Activated naive CD4-positive, alpha-beta T cell treated with anti-CD3 and anti-CD28 coated beads, Interleukin-2, amount 50 U/mL, for 24 hours (primary cell): Measurements from ENCODE around the gene HORMAD2.

Experiments
- H3K27ac Mint-ChIP-seq: one replicate; pipeline ENCODE4 v1.8.0; 2021; ENCODE audit warnings: mild to moderate bottlenecking, mixed read lengths
- H3K27me3 Mint-ChIP-seq: one replicate; pipeline ENCODE4 v1.8.0; 2021; ENCODE audit warnings: mixed read lengths
- H3K36me3 Mint-ChIP-seq: one replicate; pipeline ENCODE4 v1.8.0; 2021; ENCODE audit warnings: mixed read lengths
- H3K4me1 Mint-ChIP-seq: one replicate; pipeline ENCODE4 v1.8.0; 2021; ENCODE audit warnings: mixed read lengths
- H3K4me3 Mint-ChIP-seq: one replicate; pipeline ENCODE4 v1.8.0; 2021; ENCODE audit warnings: mild to moderate bottlenecking, mixed read lengths
- H3K9me3 Mint-ChIP-seq: one replicate; pipeline ENCODE4 v1.8.0; 2021; ENCODE audit warnings: mixed read lengths

HORMAD2 gene, protein sequence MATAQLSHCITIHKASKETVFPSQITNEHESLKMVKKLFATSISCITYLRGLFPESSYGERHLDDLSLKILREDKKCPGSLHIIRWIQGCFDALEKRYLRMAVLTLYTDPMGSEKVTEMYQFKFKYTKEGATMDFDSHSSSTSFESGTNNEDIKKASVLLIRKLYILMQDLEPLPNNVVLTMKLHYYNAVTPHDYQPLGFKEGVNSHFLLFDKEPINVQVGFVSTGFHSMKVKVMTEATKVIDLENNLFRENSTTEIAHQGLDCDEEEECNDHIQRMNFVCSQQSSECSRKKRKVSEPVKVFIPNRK

DNA sequence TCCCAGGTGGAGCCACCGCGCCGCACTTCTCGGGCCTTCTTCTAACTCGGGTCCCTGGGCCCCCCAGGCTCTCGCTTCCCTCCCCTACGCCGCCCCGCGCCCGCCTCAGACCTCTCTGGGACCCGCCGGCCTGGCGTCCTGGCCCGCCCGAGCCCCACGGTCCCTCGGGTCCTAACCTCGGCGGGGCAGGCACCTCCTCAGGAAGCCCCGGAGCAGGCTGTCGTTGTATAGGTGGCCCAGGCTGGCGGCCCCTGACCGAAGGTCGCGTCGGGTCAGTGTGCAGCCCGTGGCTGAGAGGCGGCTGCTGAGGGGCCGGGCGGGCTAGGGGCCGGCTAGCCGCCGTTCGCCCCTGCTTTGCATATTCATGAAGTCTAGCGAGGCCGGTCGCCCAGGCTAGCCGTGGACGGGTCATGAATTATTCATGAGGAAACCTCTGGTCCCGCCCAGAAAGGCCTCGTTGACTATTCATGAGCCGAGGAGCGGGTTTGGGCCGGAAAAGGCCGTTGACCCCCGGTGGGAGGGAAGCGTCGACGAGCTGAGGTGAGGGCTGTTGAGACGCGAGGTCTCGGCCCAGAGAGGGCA lies at the start of gene HORMAD2:
HORMAD2 (plus strand) TSS at position 513 of the 582 bp plus-strand sequence. CDS start 13,489 bp downstream, outside the sequence.
- H3K27me3 Mint-ChIP-seq: peaks cover 3% of the 10 kb centered on the region
- H3K36me3 Mint-ChIP-seq: no peaks in the 10 kb centered on the region
- H3K9me3 Mint-ChIP-seq: no peaks in the 10 kb centered on the region
- H3K4me1 Mint-ChIP-seq: peaks cover 8% of the 10 kb centered on the region
- H3K27ac Mint-ChIP-seq: no peak within 1 kb of the TSS
- no peak within 1 kb of the TSS for H3K4me3 Mint-ChIP-seq

DNA sequence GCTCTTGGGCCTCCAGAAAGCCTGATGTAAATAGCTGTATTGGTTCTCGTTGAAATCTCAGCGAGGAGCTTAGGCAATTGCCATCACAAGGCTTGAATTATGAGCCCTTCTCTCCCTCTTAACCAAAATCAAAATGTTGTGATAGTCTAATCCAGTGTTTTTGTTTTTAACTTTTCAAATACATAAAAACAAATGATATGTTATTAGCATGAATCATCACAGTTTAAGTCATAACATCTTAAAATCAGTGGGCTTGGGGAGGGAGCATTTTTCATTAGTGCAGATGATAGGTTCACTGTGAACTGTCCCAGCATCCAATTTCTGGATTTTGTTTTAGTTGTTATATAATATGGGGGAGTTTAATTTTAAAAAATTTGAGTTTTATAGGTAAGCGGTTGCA lies 48.9 kb upstream of the HORMAD2 start:
- Mint-ChIP-seq H3K4me3 (no peak overlapping the region), H3K36me3 (no peaks in the 10 kb centered on the region), H3K9me3 (no peaks in the 10 kb centered on the region), H3K27me3 (no peaks in the 10 kb centered on the region), H3K27ac (peak overlapping the region; percentile 62), H3K4me1 (no peaks in the 10 kb centered on the region)

DNA sequence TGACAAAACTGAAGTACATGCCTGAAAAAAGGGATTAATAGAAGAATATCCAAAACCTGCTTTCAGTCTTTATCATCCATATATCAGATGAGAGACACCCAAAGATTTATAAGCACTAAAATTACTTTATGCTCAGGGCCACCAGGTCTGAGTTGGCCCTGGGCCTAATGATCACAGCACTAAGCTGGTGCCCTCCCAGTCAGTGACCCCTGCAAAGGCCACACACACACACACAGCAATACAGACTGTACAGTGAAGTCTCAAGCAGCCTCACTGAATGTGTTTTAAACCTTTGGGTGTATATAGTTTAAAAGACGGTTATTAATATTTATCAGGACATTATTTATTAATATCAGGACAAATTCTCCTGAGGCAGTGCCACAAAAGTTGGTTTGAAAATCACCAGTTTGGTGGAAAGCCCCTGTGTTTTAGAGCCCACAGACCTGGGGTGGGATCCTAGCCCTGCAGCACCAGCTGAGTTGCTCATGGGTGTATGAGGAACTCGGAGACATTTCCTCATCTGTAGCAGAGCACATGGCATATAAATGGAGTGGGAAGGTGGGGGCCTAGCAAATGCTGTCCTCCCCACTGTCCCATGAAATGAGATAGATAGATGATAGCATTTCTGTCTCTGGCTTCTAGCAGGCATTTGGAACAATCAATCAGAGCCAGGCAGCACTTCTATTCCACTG lies 48.4 kb upstream of the HORMAD2 start:
- Mint-ChIP-seq H3K4me1 (no peaks in the 10 kb centered on the region), H3K36me3 (no peaks in the 10 kb centered on the region), H3K9me3 (no peaks in the 10 kb centered on the region), H3K27ac (no peak overlapping the region), H3K4me3 (no peak overlapping the region), H3K27me3 (no peaks in the 10 kb centered on the region)

DNA sequence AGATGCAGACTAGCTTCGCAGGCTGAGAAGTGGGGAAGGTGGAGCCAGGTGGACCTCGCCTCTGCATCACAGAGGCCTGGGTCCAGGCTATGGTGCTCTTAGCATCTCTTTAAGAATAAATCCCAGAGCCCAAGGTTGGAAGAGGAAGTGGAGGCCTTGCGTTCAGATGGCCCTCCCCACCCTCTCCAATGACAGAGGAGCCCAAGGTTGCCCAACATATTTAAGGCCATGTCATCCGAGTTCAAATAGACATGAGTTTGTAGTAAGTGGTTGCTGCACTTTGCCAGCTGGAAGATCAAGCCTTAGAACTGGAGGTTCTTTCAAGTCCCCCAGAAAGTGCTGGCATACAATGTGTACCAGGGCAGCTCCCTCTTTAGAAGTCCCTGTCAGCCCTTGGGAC lies 47.1 kb upstream of the HORMAD2 start:
- no peaks in the 10 kb centered on the region for H3K27me3 Mint-ChIP-seq
- H3K36me3 Mint-ChIP-seq: no peaks in the 10 kb centered on the region
- H3K9me3 Mint-ChIP-seq: no peaks in the 10 kb centered on the region
- no peaks in the 10 kb centered on the region for H3K4me1 Mint-ChIP-seq
- no peak overlapping the region for H3K4me3 Mint-ChIP-seq
- H3K27ac Mint-ChIP-seq: no peak overlapping the region

DNA sequence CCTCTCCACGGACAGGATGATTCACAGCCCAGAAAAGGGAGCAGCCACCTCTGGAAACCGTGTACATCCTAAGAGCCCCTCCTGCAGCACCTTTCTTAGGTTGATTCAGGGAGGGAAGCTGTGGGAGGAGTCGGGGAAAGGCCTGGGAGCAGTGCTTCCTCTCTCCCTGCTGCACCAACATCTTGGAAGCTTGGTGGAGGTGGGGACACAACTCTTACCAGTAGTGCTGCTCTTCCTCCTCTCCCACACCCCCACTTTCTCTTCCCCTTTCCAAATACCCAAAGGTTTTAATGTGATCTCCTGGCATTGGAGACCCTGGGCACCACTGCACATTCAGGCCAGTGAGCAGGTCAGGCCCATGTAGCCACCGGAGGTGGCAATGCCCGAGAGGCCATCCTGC lies 46.4 kb upstream of the HORMAD2 start:
- H3K9me3 Mint-ChIP-seq: no peaks in the 10 kb centered on the region
- no peaks in the 10 kb centered on the region for H3K36me3 Mint-ChIP-seq
- peak overlapping the region; percentile 77 for H3K27ac Mint-ChIP-seq
- no peaks in the 10 kb centered on the region for H3K27me3 Mint-ChIP-seq
- no peaks in the 10 kb centered on the region for H3K4me1 Mint-ChIP-seq
- no peak overlapping the region for H3K4me3 Mint-ChIP-seq

DNA sequence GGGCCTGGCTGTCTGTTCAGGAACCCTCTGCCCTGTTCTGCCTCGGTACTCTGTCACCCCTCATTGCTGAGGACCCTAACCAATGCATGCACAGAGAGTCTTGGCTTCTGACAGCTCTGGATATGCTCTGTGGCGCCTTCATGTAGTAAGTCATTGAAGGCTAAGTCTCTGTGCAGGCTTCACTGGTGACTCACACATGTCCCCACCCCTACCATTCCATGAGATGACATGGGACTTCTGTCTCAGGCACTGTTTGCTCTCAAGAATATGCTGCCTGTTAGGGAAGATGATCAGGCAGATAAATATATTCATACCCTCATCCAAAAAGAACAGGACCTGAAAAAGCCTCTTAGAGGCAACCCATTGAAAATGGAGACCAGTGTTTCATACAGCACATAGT lies 43.6 kb upstream of the HORMAD2 start:
- Mint-ChIP-seq H3K27ac (no peak overlapping the region), H3K4me3 (no peak overlapping the region), H3K4me1 (no peaks in the 10 kb centered on the region), H3K9me3 (no peaks in the 10 kb centered on the region), H3K27me3 (no peaks in the 10 kb centered on the region), H3K36me3 (no peaks in the 10 kb centered on the region)

DNA sequence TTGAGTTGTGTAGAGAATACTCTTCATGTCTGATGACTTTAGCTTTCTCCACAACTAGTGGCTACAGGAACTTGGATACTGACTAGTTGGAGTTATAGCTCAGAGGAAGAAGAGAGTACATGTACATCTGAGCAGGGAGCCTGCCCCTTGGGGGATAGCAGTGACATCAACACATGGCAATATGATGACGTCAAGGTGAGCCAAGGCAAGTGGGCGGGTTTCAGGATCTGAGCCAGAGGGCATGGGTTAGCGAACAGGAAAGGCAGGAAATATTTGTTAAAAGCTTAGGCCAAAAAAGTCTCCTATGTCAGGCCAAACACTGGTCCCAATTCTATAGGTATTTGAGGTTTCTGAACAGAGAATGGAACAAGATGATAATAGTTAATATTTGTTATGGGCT lies 42.0 kb upstream of the HORMAD2 start:
- H3K4me1 Mint-ChIP-seq: no peaks in the 10 kb centered on the region

DNA sequence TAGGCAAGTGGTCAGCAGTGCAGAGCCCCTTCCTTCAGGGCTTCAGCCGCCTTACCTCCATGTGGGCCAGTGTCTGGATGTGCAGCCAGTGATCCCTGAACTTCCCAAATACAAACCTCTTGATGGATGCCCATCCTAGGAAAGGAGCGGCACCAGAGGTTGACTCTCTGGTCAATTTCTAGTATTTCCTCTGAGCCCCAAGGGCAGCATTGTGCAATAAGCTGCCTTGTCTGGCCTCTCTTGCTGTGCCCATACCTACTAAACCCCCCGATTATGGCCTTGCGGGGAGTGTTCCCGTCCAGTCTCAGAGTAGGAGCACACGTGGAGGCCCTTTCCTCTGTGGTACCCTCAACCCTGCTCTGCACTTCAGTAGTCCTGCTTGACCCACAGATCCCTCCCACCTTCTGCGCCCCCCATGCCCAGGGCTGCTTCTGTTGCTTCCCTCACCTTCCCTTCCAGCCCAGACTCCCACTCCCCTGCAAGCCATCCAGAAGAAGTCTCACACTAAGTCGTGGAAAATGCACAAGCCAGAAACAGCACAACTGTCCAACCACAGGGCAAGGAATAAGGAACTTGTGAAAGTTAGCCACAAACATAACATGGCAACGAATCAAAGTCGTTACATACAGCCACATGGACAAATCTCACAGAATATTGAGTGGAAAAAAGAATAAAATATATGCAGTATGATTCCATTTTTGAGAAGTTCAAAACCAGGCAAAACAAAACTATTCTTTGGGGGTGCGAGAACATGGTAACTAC lies 39.6 kb upstream of the HORMAD2 start:
- Mint-ChIP-seq H3K9me3 (no peaks in the 10 kb centered on the region), H3K4me3 (no peak overlapping the region), H3K27ac (no peak overlapping the region), H3K36me3 (peaks cover 1% of the 10 kb centered on the region), H3K27me3 (peaks cover 3% of the 10 kb centered on the region), H3K4me1 (no peaks in the 10 kb centered on the region)

More for the DNA sequence above, 42.0 kb upstream of the HORMAD2 start:
- Mint-ChIP-seq H3K27me3 (peaks cover 3% of the 10 kb centered on the region), H3K4me3 (no peak overlapping the region), H3K36me3 (peaks cover 1% of the 10 kb centered on the region), H3K27ac (no peak overlapping the region), H3K9me3 (no peaks in the 10 kb centered on the region)

DNA sequence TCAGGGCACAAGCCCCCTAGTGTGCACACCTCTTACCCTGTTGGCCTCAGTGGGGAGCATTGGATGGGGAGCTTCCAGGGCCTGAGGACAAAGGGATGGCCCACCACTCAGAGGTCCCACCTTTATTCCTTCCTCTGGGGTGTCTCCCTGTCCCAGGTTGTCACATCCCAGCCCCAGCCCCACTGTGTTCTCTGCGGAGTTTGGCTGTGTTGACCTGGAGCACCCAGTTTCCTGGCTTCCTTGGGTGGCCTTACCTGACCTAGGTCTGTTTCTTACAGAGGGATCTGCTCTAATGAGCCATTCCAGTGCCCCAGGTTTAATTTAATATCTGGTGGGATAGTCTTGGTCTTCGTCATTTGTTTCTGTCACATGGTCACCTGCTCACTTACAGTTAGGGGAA lies 38.8 kb upstream of the HORMAD2 start:
- no peak overlapping the region for H3K27ac Mint-ChIP-seq
- no peak overlapping the region for H3K4me3 Mint-ChIP-seq
- peaks cover 3% of the 10 kb centered on the region for H3K27me3 Mint-ChIP-seq
- H3K4me1 Mint-ChIP-seq: no peaks in the 10 kb centered on the region
- H3K9me3 Mint-ChIP-seq: no peaks in the 10 kb centered on the region
- H3K36me3 Mint-ChIP-seq: peaks cover 1% of the 10 kb centered on the region

DNA sequence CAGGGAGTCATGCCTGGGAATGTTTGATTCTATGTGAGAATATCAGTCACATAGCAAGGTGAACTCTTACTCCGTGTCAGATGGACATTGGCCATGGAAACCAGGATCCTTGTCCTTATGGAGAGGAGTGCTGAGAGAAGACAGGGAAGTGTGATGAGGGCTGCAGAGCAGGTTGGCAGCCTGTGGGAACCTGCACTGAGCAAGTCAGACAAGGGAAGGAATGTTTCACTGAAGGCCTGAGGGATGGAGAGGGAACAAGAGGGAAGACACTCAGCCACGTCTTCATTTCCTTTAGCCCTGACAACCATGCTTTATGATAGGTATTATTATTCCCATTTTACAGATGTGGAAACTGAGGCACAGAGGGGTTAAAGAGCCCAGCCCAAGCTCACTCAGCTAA lies 38.4 kb upstream of the HORMAD2 start:
- Mint-ChIP-seq H3K36me3 (peaks cover 1% of the 10 kb centered on the region), H3K4me3 (no peak overlapping the region), H3K9me3 (no peaks in the 10 kb centered on the region), H3K27me3 (peaks cover 3% of the 10 kb centered on the region), H3K4me1 (peaks cover 3% of the 10 kb centered on the region), H3K27ac (no peak overlapping the region)

DNA sequence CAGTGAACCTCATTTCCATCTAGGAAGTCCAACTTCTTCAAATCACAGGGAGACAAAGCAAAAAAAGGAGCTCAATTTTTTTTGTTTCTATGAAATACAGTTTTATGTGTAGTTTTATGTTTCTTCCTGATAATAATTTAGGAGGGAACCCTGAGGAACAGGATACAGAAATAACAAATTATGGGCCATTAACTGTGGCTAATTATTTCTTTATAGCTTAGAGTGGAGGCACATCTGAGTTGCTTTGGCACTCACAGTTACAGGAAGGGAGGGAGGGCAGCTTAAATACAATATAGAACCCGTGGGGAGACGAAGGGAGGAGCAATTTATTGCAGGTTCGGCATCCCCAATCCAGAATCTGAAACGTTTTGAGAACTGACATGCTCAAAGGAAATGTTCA lies 37.1 kb upstream of the HORMAD2 start:
- Mint-ChIP-seq H3K4me3 (no peak overlapping the region), H3K27ac (no peak overlapping the region), H3K27me3 (peaks cover 3% of the 10 kb centered on the region), H3K9me3 (no peaks in the 10 kb centered on the region), H3K36me3 (peaks cover 1% of the 10 kb centered on the region), H3K4me1 (peaks cover 12% of the 10 kb centered on the region)

DNA sequence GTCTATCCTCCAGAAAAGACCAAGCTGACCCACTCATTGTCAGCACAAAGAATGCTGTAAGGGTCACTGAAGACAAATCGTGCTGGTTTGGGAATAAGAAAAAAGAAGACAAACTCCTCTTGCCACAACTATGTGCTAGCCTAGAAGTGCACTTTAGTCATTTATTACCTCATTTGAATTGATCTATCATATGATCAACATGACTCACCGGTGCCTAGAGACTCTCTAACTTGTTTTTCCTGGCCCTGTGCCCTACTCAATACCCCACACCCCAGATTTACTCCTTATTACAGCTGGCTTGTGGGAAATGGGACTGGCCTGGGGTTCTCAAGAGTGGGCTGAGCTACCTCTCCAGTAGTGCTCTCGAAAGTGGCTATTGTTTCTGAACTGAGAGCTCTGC lies 35.9 kb upstream of the HORMAD2 start:
- Mint-ChIP-seq H3K36me3 (peaks cover 1% of the 10 kb centered on the region), H3K27ac (no peak overlapping the region), H3K4me3 (no peak overlapping the region), H3K27me3 (peaks cover 3% of the 10 kb centered on the region), H3K4me1 (peaks cover 12% of the 10 kb centered on the region), H3K9me3 (no peaks in the 10 kb centered on the region)

DNA sequence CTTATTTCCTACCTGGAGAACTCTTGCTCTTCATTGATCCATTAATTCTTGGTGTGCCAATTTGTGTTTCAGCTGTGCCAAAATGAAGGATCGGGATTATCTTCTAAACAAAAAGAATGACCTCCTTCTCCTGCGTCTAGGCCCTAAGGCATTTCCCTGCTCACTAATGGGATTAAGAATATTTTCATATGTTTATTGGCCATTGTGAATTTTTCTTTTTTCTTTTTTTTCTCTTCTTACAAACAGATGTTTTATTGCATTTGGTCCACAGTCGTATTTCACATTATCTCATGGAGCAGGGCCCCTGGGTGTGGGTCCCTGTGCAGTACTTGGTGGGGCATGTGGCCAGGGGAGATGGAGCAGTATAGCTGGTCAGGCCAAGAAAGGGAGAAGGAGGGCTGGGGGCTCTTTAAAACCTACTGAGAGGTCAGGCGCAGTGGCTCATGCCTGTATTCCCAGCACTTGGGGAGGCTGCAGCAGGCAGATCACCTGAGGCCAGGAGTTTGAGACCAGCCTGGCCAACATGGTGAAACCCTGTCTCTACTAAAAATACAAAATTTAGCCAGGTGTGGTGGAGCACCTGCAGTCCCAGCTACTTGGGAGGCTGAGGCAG lies 35.3 kb upstream of the HORMAD2 start:
- Mint-ChIP-seq H3K27ac (no peak overlapping the region), H3K4me3 (no peak overlapping the region), H3K27me3 (peaks cover 3% of the 10 kb centered on the region), H3K4me1 (peaks cover 12% of the 10 kb centered on the region), H3K36me3 (peaks cover 1% of the 10 kb centered on the region), H3K9me3 (no peaks in the 10 kb centered on the region)

DNA sequence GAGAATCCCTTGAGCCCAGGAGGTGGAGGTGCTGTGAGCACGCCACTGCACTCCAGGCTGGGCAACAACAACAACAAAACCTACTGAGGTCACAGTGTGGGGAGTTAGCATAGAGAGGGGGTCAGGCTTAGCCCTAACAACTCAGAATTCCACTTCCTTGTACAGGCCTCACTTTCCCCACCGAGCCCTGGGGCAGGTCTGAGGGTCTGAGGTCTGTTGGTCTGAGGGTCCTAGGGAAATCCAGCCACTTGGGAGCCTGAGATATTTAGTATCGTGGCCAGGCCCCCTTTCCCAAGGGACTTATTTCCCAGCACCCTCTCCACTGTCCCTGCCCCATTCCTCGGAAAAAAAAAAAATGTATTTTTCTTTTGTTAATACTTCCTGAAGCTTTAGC lies 34.8 kb upstream of the HORMAD2 start:
- Mint-ChIP-seq H3K4me3 (no peak overlapping the region), H3K36me3 (peaks cover 1% of the 10 kb centered on the region), H3K27me3 (peaks cover 3% of the 10 kb centered on the region), H3K9me3 (no peaks in the 10 kb centered on the region), H3K4me1 (peaks cover 12% of the 10 kb centered on the region), H3K27ac (no peak overlapping the region)

DNA sequence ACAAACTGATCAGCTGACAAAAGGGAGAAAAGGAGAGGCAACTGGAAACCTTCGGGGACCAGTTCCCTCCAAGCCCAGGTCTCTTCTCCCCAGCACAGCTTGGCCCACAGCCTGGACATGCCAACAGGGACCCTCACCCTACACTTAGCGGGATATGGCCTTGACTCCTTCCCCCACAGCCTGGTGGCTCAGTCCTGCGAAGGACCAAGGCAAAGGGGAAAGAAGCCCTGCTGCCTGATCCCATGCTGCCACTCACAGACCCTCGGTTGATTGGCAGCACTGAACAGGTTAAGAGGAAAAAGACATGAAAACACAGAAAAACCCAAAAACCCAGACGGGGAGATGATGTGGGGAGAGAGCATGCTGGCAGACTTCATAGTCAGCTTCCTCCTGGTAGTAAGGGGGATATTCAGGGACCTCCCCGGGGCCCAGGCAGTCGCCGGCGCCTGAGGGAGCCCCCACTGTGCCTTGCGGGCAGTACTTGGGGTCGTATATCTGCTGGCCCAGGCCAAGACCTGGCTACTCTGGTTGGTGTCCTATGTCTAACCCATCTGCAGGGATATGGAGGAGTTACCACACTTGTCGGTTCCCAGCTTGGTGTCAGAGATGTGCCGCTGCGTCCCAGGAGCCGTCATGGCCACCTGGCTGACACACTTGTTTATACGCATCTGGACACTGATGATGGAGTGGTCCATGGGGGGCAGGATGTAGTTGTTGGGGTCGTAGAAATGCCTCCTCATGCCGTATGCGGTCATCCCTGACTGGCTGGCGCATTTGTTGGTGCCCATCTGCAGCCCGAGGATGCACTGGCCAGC lies 34.2 kb upstream of the HORMAD2 start:
- Mint-ChIP-seq H3K27me3 (peaks cover 3% of the 10 kb centered on the region), H3K27ac (no peak overlapping the region), H3K36me3 (peaks cover 1% of the 10 kb centered on the region), H3K9me3 (no peaks in the 10 kb centered on the region), H3K4me1 (peaks cover 12% of the 10 kb centered on the region), H3K4me3 (no peak overlapping the region)
